ENCODE measurements around the gene RPS29. TPM values are rescaled to one million over a fixed set of nuclear protein-coding genes. Genes with fewer than 3 reads are reported as not detected.

The RPS29 gene
- total and polyA plus RNA-seq, 2 of the 13 experiments (the other 11 are each of a cell fraction or from before 2014, with no cell fraction given): 4,303 to 8,215 TPM

DNA sequence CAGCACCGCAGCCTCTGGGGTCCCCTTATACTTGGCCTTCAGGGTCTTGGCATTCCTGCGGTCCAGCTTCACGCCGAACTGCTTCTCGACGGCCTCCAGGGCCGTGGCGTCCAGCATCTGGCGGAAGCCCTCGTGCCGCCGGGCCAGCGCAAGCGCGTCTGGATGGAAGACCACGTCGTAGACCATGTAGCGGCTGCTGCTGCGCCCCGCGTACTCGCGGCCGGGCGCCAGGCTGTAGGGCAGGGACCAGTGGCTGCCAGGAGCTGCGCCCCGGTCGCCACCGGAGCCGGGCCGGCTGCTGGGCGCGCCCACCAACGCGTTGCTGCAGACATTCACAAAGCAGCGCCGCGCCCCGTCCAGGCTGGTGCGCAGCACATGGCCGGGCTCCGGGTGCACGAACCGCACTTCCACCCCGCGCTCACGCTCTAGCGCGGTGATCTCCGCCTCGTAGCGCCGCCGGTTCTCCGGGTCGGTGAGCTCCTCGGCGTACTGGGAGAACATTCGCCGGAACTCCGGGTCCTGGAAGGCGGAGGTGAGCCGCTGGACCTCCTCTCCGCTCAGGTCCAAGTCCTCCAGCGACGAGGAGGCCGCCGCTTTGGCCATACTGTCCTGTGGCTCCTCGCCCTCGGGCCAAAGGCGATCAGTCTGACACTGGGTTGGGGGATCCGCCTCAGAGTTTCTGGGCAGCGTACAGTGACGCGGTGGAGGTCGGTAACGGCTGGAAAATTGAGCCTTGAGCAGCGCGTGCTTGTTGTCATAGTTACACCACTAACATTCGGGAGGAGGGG, 48.6 kb upstream of the RPS29 start, which contains the start of gene DNAAF2 (continued):
- TF ChIP-seq, protein P1, sequence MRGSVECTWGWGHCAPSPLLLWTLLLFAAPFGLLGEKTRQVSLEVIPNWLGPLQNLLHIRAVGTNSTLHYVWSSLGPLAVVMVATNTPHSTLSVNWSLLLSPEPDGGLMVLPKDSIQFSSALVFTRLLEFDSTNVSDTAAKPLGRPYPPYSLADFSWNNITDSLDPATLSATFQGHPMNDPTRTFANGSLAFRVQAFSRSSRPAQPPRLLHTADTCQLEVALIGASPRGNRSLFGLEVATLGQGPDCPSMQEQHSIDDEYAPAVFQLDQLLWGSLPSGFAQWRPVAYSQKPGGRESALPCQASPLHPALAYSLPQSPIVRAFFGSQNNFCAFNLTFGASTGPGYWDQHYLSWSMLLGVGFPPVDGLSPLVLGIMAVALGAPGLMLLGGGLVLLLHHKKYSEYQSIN (CRISPR knock-in tag; IDR thresholded peaks at IDR 0.05; ENCODE audit: borderline replicate concordance): peak; percentile 27; the same call in 1 of the 2 replicates
- TF ChIP-seq, protein P2, sequence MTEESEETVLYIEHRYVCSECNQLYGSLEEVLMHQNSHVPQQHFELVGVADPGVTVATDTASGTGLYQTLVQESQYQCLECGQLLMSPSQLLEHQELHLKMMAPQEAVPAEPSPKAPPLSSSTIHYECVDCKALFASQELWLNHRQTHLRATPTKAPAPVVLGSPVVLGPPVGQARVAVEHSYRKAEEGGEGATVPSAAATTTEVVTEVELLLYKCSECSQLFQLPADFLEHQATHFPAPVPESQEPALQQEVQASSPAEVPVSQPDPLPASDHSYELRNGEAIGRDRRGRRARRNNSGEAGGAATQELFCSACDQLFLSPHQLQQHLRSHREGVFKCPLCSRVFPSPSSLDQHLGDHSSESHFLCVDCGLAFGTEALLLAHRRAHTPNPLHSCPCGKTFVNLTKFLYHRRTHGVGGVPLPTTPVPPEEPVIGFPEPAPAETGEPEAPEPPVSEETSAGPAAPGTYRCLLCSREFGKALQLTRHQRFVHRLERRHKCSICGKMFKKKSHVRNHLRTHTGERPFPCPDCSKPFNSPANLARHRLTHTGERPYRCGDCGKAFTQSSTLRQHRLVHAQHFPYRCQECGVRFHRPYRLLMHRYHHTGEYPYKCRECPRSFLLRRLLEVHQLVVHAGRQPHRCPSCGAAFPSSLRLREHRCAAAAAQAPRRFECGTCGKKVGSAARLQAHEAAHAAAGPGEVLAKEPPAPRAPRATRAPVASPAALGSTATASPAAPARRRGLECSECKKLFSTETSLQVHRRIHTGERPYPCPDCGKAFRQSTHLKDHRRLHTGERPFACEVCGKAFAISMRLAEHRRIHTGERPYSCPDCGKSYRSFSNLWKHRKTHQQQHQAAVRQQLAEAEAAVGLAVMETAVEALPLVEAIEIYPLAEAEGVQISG (CRISPR knock-in tag; IDR thresholded peaks at IDR 0.05): no peak
- no peak for TF ChIP-seq ZNF609 (CRISPR knock-in tag; IDR thresholded peaks at IDR 0.05; ENCODE audit: borderline replicate concordance)
- TF ChIP-seq NCOR1 (IDR thresholded peaks at IDR 0.05; ENCODE audit: borderline replicate concordance, low read length): no peak
- no peak for TF ChIP-seq RAD51 (IDR thresholded peaks at IDR 0.05; ENCODE audit: borderline replicate concordance)
- TF ChIP-seq ZNF816 (CRISPR knock-in tag; IDR thresholded peaks at IDR 0.05; ENCODE audit: borderline replicate concordance): no peak
- TF ChIP-seq ZFYVE20 (CRISPR knock-in tag; IDR thresholded peaks at IDR 0.05; ENCODE audit: borderline replicate concordance, low read depth): 0 out of 2 replicates have a peak, but pooled peaks have one; percentile 9
- no peak for TF ChIP-seq FOXP1 (IDR thresholded peaks at IDR 0.05)
- no peak for TF ChIP-seq FOXP1 (CRISPR knock-in tag; IDR thresholded peaks at IDR 0.05)
- peak; percentile 0; the same call in 1 of the 2 replicates for TF ChIP-seq GMEB1 (CRISPR knock-in tag; IDR thresholded peaks at IDR 0.05; ENCODE audit: borderline replicate concordance)
- TF ChIP-seq, protein P3, sequence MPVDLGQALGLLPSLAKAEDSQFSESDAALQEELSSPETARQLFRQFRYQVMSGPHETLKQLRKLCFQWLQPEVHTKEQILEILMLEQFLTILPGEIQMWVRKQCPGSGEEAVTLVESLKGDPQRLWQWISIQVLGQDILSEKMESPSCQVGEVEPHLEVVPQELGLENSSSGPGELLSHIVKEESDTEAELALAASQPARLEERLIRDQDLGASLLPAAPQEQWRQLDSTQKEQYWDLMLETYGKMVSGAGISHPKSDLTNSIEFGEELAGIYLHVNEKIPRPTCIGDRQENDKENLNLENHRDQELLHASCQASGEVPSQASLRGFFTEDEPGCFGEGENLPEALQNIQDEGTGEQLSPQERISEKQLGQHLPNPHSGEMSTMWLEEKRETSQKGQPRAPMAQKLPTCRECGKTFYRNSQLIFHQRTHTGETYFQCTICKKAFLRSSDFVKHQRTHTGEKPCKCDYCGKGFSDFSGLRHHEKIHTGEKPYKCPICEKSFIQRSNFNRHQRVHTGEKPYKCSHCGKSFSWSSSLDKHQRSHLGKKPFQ (CRISPR knock-in tag; IDR thresholded peaks at IDR 0.05; ENCODE audit: insufficient replicate concordance): peak; percentile 65
